Activated CD4-positive, CD25-positive, alpha-beta regulatory T cell treated with anti-CD3 and anti-CD28 coated beads, Interleukin-2, amount 50 U/mL, for 16 hours (primary cell): Measurements from ENCODE around the gene MLPH.

ENCODE experiments used
- DNase-seq: peaks from one replicate; pipeline ENCODE4 v3.0.0-alpha.2; 2020; ENCODE audit warnings: low read depth, low spot score

Gene MLPH

DNA sequence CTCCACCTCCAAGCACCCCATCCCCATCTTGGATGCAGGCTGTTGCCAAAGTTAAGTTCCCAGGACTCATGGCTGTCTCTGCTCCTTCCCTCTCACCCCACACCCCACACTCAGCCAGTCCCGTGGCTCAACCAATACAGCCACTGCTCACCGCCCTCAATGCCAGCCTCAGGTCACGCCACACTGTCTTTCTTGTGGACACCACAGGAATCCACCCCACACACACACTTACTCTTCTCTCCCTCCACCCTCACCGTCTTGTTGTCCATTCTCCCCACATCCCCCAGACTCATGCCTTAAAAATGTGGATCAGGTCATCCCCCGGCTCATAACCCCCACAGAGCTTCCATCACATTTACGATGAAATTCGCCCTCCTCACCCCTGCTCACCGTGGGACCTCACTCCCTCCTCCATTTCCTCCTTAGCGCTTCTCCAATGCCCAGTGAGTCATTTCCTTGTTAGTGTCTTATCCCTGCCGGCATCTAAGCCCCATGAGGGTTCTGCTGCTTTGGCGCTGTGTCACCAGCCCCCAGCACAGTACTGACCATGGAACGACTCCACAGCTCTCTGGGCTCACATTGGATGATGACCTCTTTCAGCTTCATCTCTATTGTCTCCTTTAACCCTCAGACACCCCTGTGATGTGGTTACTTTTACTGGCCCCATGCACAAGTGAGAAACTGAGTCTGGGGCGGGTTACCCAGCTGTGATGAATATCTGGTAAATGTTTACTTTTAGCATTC is 13.8 kb downstream of the MLPH start:
- no peak for DNase-seq

DNA sequence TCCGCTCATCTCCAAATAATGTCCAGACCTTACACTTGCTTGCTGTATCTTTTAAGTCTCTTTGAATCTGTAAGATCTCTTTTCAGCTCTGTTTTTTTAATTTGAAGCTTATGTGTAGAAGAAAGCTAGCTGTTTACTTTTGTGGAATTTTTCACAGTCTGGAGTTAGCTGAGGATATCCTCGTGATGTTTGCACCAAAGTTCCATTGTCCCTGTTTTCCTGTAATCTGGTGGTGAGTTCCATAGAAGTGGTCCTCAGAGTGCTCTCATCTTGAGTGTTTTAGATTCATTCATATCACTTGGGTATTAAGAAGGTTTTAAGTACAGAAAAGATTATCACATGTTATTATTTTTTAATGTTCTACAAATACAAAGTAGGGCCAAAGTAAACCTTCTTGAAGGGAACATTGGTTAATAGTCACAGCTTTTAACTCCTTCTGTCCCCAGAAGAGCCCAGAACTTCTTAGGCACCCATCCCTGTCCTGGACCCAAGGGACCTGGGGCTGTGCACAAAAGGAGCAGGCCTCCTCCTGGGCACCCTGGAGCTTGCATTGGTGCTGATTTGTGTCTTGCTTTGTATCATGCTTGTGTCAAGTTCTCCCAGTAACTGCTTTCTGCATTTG is 15.0 kb downstream of the MLPH start:
- no peak for DNase-seq

DNA sequence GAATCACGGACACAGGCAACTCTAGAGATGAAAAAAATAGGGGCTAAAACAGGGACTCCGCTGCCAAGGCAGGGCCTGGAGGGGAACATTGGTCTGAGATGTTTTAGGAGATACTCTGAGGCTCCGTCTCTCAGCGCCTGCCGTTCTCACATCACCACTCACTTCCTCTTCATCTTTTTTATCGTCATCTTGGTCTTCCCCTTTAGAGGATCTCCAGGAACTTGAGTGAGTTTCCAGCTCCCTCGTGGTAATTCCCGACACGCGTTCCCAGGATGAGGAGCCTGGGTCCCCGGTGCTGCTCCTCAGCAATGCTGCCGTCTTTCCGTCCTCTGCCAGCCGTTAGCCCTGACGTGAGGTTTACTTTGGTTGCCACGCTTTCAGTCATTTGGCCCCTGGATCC is 16.1 kb downstream of the MLPH start:
- no peak for DNase-seq

DNA sequence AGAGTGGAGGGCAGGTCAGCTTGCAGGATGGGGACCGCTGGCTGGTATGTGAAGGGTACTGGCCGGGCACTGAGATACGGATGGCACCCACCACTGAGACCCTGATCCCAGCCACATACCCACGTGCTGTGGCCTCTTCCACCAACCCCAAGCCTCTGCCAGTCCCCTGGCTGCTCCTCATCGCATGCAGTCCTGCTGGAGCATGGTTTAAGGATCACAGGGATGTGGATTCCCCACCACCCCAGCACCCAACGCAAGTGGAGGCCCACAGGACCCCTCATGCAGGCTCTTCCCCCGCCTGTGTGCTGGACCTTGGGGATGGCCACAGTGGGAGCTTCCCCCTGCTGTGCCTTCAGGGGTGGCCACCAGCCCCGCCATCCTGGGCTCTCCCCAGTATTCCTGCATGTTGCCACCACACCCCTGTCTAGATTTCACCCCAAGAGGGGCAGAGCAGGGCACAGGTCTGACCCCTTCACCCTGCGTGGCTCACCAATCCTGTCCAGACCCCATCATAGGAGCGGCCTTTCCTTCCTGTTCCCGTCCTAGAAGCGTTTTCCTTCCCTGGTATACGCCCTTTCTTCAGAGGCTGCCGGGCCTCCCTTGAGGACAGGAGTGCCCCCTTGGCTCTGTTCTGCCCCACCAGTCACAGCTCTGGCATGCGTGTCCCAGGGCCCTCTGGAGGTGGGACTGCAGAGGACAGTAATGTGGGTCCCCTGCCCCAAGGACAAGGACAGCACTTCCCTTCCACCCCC is 18.3 kb downstream of the MLPH start:
- DNase-seq = no peak

DNA sequence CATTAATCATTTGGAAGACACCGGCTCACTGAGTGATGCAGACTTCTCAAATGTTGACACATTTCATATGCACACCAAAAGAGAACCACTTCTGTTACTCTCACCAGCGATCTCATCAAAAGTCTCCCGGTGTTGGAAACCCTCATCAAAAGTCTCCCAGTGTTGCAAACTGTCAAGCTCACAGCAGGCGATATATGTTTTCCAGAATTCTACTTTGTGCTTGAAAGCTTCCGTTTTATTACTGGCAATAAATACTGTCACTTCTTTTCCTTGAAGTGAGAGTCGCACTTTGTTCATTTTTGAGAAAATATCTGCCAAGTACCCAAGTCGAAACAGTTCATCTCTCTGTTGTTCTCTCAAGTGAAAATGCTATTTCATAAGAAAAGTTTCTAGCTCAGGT is 20.5 kb downstream of the MLPH start:
- DNase-seq = no peak

DNA sequence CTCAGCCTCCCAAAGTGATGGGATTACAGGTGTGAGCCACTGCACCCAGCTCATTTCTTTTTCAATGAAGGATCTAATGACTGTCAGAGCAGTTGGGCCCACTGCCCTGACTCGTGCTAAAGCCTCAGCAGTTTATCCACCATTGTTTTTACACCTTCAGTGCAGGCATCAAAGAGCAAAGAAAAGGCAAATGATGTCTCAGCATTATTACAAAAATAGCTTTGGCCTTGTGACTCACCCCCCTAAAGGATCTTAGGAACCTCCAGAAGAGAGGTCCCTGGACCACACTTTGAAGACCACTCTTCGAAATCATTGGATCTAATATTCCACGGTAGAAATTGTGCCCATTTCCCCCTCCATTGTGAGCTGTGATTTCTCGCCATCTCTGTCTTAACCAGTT is 21.3 kb downstream of the MLPH start:
- no peak for DNase-seq

DNA sequence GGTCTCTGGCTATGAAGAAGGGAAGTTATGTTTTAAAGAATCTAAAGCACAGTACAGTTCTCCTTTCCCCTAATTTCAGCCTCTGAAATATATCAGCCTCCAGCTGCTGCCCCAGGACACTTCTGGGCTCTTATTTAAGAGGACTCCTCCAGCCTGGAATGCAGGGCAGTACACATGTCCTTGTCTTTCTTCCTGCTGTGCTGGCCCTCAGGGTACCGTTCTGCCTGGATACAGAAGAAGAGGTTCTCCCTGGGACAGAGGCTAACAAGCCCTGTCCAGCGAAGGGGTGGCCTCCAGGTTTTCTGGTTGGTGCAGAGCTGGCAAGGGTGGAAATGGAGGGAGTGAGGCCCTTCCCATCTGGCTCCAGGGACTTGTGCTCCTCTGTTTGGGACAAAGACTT is 22.1 kb downstream of the MLPH start:
- DNase-seq = no peak

DNA sequence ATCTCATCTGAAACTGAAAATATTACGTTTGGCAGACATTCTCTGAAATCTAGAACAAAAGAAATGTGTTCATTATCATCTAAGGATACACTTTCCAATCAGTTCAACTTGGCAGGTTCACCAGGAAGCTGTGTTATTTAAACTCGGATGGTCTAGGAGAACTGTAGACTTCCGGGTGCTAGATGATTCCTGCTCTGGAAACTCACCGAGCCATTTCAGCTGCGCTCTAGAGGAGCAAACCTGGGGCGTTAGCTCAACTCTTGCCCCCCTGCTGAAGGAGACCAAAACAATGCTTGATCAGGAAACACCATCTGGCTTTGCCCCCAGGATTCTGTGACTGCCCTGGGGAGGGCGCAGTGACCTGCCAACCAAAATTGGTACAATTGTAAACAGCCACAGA is 22.9 kb downstream of the MLPH start:
- no peak for DNase-seq

DNA sequence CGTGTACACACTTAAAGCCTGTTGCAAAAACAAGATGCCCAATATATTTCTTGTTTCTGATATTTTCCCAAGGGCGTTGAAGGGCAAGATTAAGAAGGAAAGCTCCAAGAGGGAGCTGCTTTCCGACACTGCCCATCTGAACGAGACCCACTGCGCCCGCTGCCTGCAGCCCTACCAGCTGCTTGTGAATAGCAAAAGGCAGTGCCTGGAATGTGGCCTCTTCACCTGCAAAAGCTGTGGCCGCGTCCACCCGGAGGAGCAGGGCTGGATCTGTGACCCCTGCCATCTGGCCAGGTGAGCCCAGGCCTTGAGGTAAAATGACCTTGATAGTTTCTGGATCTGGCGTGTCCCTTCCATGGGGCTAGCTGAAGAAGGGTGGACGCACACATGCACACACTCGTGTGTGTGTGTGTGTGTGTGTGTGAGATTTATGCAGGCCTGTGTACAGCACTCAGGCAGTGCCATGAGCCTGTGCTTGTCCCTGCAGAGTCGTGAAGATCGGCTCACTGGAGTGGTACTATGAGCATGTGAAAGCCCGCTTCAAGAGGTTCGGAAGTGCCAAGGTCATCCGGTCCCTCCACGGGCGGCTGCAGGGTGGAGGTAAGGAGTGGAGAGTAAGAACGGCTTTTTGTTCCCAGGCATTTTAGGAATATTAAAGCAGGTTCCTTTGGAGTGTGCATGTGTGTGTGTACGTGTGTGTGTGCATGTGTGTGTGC is 23.6 kb downstream of the MLPH start:
- no peak for DNase-seq

DNA sequence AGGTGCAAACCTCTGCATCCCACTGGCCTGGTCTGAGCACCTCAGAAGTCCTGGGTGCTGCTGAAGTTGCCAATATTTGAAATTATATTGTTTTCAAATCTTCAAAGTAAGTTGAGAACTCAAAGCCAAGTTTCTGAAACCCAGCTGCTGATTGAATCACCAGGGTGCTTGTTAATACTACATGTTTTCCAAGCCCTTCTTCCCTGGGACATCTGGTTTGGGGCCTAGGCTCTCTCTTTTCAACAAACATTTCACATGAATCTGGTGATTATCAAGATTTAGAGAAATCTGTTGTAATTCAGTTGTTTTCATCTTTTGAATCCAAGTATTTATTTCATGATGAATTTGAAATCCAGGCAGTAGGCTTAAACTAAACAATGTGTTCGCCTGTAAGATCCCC is 24.4 kb downstream of the MLPH start:
- no peak for DNase-seq

DNA sequence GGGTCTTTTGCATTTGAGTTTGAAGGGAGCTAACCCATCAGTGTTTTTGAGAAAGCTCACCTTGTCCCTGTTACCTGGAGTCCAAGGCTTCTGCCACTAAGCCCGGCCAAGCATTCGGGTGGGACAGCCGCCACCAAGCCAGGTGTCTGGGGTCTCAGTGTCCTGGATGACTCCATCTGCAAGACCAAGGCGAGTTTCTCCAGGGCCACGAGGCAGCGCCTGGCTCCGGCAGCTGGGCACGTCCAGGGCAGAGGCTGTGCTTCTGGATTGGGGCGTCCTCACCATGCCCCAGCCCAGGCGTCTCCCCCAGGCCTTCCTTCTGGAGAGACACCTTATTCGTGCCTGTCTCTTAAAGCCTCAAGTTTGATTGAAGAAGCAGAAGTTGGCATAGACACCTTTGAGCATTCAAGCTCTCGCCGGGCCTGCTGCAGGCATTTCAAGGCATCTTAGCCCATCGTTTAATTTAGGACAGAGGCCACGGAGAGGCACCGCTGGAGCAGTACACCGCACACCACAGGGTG is 24.9 kb downstream of the MLPH start:
- DNase-seq = no peak

DNA sequence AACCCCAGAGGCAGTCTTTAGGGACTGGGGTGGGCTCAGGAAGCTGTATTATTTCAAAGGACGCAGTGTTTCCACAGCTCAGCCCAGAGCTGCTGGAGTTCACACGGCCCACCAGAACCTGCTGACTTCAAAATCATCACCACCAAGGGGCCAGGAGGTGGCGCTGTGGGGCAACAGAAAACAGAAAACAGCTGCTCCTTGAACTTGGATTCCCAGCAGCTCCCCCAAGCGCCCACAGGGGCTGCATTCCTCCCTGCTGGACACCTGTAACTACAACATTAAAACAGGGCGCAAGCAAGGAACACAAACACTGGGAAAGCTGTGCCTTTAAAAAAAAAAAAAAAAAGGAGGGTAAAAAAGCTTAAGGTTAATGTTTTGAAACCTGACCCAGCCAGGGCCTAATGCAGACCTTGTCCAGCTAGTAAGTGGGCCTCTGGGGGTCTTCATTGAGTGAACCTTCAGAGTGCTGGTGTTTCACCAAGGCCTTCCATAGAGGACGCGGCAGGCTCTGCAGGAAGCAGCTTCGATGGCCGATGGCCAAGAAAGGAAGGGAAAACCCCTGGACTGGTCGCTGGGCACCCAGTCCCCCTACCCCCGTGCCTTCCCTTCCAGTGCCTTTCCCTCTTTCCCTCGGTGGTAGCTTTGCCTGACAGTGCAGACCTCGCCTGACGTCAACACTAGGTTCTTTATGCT is 25.9 kb downstream of the MLPH start:
- DNase-seq = peak; percentile 46

DNA sequence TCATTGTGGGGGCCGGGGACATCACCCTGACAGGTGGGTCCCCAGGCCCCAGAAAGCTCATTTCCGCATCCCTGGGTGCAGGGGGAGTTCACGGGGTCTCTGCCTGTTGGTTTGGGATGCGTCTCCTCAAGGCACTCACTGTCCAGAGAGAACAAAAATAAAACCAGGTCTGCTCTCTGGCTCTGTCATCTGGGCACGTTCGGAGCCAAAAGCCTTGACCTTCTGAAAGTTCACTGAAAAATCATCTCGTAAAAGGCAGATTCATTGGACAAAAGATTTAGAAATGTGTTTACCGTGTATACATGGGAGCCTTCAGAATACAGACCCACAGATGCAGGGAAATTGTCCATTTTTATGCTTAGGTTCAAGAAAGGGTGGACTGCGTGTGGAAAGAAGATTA is 26.6 kb downstream of the MLPH start:
- no peak for DNase-seq

DNA sequence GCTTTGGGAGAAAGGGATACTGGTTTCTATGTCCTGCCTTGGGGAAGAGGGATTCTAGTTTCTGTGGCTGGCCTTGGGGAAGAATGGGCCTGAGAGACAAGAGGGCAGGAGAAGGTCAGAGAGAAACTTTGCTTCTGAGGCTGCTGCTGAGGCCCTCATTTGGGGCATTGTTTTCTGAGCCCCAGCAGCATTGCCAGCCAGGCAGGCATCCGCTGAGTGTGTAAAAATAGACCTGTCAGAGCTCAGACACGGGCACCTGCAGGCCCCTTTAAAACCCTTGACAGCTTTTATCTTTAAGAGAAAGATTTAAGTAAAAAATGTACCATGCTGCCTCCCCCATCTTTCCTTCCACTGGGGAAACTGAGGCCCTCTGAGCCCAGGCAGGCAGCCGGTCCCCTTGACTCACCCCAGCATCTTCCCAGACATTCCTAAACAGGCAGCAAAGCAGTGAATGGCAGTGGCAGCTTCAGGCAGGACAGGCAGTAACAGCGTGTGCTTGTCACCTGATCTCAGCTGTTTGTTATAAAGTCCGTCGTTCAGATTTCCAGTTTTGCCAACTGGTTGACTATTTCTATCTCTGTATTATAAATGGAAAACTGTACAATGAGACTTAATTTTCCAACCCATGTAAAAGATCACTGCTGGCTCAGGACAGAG is 27.6 kb downstream of the MLPH start:
- no peak for DNase-seq

DNA sequence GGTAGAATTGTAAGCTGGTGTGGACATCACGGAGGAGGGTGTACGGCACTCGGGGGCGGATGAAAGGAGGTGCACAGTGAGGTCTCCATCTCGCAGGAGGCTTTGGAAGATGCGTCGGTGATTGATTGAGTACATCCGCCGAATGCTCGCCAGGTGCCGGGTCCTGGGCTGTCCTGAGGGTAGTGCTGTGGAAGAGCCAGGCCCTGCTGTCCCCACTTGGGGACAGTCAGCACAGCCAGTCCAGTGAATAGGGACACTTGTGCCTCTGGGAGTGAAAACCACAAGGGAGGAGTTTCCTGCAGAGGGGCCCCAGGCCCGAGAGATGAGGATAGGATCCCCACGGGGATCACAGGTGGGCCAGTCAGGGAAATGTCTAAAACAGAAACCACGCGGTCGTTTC is 28.1 kb downstream of the MLPH start:
- no peak for DNase-seq

DNA sequence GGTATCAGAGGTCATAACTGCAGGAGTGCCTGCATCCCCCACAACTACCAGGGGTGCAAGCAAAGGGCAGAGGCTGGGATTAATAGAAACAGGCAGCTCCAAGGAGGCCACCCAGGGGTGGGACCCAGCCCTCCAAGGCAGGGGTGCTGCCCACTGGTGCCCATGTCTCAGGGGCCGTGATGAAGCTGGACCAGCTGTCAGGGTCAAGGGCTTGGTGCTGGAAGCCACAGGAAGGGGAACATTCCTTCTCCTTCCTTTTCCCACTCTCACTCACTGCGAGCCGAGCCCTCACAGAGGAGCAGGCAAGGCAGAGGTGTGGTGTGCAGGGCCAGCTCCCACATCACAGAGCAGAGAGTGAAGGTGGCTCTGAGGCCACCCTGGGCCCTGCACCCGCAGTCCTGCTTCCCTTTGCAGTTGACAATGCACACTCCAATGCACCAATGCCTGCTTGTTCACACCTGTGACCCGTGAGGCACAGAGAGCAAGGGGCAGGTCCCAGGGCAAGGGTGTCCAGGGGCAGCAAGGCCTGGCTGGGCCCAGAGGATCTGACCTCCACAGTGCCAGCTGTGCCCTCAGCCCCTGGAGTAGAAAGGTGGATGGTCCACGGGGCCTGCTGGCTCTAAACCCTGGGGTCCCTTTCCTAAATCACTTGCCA is 28.7 kb downstream of the MLPH start:
- no peak for DNase-seq

DNA sequence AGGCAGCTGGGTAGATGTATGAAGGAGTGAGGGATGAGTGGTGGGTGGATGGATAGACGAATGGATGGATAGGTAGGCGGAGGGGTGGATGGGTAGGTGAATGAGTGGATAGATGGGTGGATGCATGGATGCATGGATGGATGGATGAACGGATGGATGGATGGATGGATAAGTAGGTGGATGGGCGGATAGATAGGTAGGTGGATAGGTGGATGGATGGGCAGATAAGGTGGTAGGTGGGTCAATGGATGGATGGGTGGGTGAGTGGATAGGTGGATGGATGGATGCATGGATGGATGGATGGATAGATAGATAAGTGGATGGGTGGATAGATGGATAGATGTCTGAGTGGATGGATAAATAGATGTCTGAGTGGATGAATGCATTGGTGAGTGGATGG is 30.1 kb downstream of the MLPH start:
- no peak for DNase-seq

DNA sequence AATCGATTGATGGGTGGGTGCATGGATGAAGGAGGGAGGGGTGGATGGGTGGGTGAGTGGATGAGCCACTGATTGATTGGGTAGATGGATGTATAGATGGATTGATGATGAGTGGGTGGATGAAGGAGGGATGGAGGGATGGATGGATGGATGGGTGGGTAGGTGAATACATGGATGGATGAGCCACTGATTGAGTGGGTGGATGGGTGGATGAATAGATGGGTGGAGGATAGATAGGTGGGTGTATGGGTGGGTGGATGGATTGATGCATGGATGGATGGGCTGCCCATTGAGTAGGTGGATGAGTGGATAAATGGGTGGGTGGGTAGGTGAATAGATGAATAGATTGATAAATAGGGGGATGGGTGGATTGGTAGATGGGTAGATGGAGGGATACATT is 30.9 kb downstream of the MLPH start:
- DNase-seq = no peak

DNA sequence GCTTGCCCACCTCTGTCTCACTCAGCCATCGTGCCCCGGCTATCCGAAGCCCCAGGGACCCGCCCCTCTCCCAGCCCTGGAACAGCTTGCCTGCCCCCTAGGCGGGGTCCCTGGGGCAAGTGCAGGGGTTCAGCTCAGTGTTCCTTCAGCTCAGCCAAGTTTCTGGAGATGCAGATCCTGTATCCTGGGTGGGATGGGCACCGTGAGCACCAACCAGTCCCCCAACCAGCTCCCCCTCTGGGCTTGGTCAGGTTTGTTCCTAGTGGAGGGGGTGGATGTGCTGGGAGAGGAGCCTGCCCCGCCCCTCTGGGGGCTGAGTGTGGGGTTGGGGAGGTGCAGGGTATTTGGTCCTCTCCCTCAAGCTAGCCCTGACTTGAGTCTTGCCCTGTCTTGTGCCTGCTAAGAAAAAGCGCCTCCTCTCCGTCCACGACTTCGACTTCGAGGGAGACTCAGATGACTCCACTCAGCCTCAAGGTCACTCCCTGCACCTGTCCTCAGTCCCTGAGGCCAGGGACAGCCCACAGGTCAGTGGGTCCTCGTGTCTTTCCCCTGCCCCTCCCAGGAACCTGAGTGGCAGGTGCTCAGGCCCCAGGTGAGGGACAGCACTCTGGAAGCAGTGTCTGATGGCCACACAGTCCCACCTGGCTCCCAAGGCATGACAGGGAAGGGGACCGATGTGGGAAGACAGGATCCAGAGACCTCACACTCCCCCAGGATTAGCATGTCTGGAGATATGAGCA is 32.6 kb downstream of the MLPH start:
- no peak for DNase-seq

DNA sequence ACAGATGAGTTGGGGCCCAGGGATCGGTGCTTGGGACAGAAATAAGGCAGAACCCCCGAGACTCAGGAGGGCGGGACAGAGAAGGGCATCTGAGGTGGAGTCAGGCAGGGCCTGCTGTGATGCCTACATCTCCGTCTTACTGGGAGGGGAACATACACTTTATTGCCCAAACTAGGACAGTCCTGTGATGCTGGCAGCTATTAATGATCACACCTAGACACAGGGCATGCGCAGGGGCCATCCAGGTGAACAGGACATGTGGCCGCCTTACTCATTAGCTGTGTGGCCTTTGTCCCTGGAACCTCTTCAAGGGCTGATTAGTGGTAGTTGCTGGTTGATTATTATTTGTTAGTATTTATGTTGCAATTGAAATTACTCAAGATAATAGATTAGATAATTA is 33.2 kb downstream of the MLPH start:
- no peak for DNase-seq
